HUES6 (cell line): ENCODE measurements around the gene FRAS1.

Source experiments
- H3K27ac ChIP-seq: 2 replicates; pipeline ENCODE4 v1.7.0; 2013; ENCODE audit warnings: low read depth, mild to moderate bottlenecking, low read length, inconsistent platforms
- H3K27me3 ChIP-seq: 2 replicates; pipeline ENCODE4 v1.6.1; 2013; ENCODE audit warnings: low read length; ENCODE audit not compliant: control insufficient read depth, insufficient read depth
- H3K36me3 ChIP-seq: 2 replicates; pipeline ENCODE4 v1.6.1; 2013; ENCODE audit warnings: low read length; ENCODE audit not compliant: control insufficient read depth, insufficient read depth
- H3K4me1 ChIP-seq: 2 replicates; pipeline ENCODE4 v1.6.1; 2013; ENCODE audit warnings: low read length; ENCODE audit not compliant: control insufficient read depth, insufficient read depth
- H3K4me3 ChIP-seq: 2 replicates; pipeline ENCODE4 v1.5.1; 2013; ENCODE audit warnings: low read depth, low read length
- H3K9ac ChIP-seq: one replicate; pipeline ENCODE4 v1.6.1; 2013; ENCODE audit warnings: mild to moderate bottlenecking, low read length
- H3K9me3 ChIP-seq: 2 replicates; pipeline ENCODE4 v1.6.1; 2013; ENCODE audit warnings: low read depth, low read length; ENCODE audit not compliant: control insufficient read depth, insufficient read depth

The FRAS1 gene

GRCh38 chr4:78584863-78585547 is 527.9 kb downstream of the FRAS1 start:
- Histone ChIP-seq H3K4me3 (no peak overlapping the region), H3K9ac (no peak overlapping the region), H3K27ac (no peak overlapping the region), H3K4me1 (no peaks in the 10 kb centered on the region), H3K9me3 (no peaks in the 10 kb centered on the region), H3K36me3 (peaks cover 71% of the 10 kb centered on the region), H3K27me3 (no peaks in the 10 kb centered on the region)

- H3K36me3 ChIP-seq, result peaks cover 70% of the 10 kb centered on the region
- H3K4me3 ChIP-seq, result no peak overlapping the region
- no peaks in the 10 kb centered on the region for H3K9me3 ChIP-seq
- H3K9ac ChIP-seq, result no peak overlapping the region
- no peak overlapping the region for H3K27ac ChIP-seq
- no peaks in the 10 kb centered on the region for H3K4me1 ChIP-seq
- H3K27me3 ChIP-seq, result no peaks in the 10 kb centered on the region
These were observed 528.5 kb downstream of the FRAS1 start for GRCh38 chr4:78585633-78586032.

- Histone ChIP-seq H3K4me1 (no peaks in the 10 kb centered on the region), H3K27ac (no peak overlapping the region), H3K9me3 (no peaks in the 10 kb centered on the region), H3K27me3 (no peaks in the 10 kb centered on the region), H3K9ac (no peak overlapping the region), H3K4me3 (no peak overlapping the region), H3K36me3 (peaks cover 69% of the 10 kb centered on the region)
These were observed 531.9 kb downstream of the FRAS1 start for GRCh38 chr4:78588894-78589545.

- H3K27ac ChIP-seq, result no peak overlapping the region
These were observed 534.3 kb downstream of the FRAS1 start for GRCh38 chr4:78591404-78591803.

GRCh38 chr4:78592088-78592783 is 535.1 kb downstream of the FRAS1 start:
- no peaks in the 10 kb centered on the region for H3K4me1 ChIP-seq
- H3K4me3 ChIP-seq, result no peak overlapping the region
- H3K27ac ChIP-seq, result no peak overlapping the region
- no peaks in the 10 kb centered on the region for H3K27me3 ChIP-seq
- H3K9me3 ChIP-seq, result no peaks in the 10 kb centered on the region
- H3K36me3 ChIP-seq, result peaks cover 53% of the 10 kb centered on the region
- H3K9ac ChIP-seq, result no peak overlapping the region

More at GRCh38 chr4:78591404-78591803, 534.3 kb downstream of the FRAS1 start:
- H3K9ac ChIP-seq, result no peak overlapping the region
- peaks cover 59% of the 10 kb centered on the region for H3K36me3 ChIP-seq
- no peaks in the 10 kb centered on the region for H3K27me3 ChIP-seq
- no peaks in the 10 kb centered on the region for H3K4me1 ChIP-seq
- no peak overlapping the region for H3K4me3 ChIP-seq
- no peaks in the 10 kb centered on the region for H3K9me3 ChIP-seq
